ENCODE results near the gene RBM38.
"Not testable (repeated sequence)": the region's sequence is repeated elsewhere in the genome, so short reads cannot be mapped to it uniquely, and the experiment has no call there.

Gene RBM38

GRCh38 chr20:57347393-57347792, 43.8 kb upstream of the RBM38 start:
- Histone ChIP-seq H2AFZ (ENCODE audit: low read length) (no peak overlapping the region), H4K91ac (ENCODE audit: low read depth, low read length, poor library complexity) (no peak overlapping the region), H2BK12ac (ENCODE audit: low read length) (no peak overlapping the region), H2AK5ac (ENCODE audit: low read depth, low read length) (no peak overlapping the region), H3K4me2 (ENCODE audit: insufficient read depth, low read length, poor library complexity, severe bottlenecking) (no peak overlapping the region), H3K27me3 (ENCODE audit: control insufficient read depth in 3 of 3, insufficient read depth in 3 of 3, low read depth in 1 of 3, low read length in 3 of 3) (peaks cover 0 to 4% (median 0%) of the 10 kb centered on the region in 3 experiments), H3K79me1 (ENCODE audit: low read depth, low read length) (peaks cover 4% of the 10 kb centered on the region), H3K14ac (ENCODE audit: low read length) (no peak overlapping the region), H2BK120ac (ENCODE audit: low read depth, low read length) (no peak overlapping the region), H2BK15ac (ENCODE audit: low read length) (peak overlapping the region; percentile 64), H4K8ac (ENCODE audit: low read depth, low read length) (no peak overlapping the region), H3K18ac (ENCODE audit: low read length) (no peak overlapping the region), H3K23ac (ENCODE audit: low read depth, low read length, poor library complexity) (no peak overlapping the region), H3K4me1 (ENCODE audit: control insufficient read depth in 2 of 2, insufficient read depth in 1 of 2, low read depth in 1 of 2, low read length in 2 of 2) (peaks cover 4 to 5% of the 10 kb centered on the region in 2 donors), H2BK5ac (ENCODE audit: low read length) (no peak overlapping the region), H3K4ac (ENCODE audit: low read length) (no peak overlapping the region), H3K9me3 (replicated peaks in 1 of 2; ENCODE audit: control insufficient read depth in 2 of 2, insufficient read depth in 1 of 2, low read depth in 1 of 2, low read length in 2 of 2) (no peaks in the 10 kb centered on the region), H3K4me3 (ENCODE audit: low read length in 2 of 2) (no peak overlapping the region), H3K9ac (ENCODE audit: low read depth, low read length, poor library complexity) (no peak overlapping the region), H3K27ac (replicated peaks; ENCODE audit: low read length) (no peak overlapping the region), H3K36me3 (replicated peaks in 1 of 2; ENCODE audit: control insufficient read depth in 2 of 2, insufficient read depth in 2 of 2, low read length in 2 of 2) (no peaks in the 10 kb centered on the region)
- WGBS, 2 donors (ENCODE audit: extremely low coverage in 2 of 2, insufficient read length in 2 of 2, insufficient replicate concordance in 1 of 2): no CpG with 5 or more reads among the region's 4 CpGs
- no peak for DNase-seq (ENCODE audit: low spot score)

- not testable (repeated sequence) for H2BK15ac ChIP-seq (ENCODE audit: low read length); H3K14ac ChIP-seq (ENCODE audit: low read length); H3K27ac ChIP-seq (replicated peaks; ENCODE audit: low read length); H3K4me3 ChIP-seq (ENCODE audit: low read length in 2 of 2); H2AFZ ChIP-seq (ENCODE audit: low read length); H2BK12ac ChIP-seq (ENCODE audit: low read length); H2BK5ac ChIP-seq (ENCODE audit: low read length); H4K91ac ChIP-seq (ENCODE audit: low read depth, low read length, poor library complexity); H3K79me1 ChIP-seq (ENCODE audit: low read depth, low read length); H2BK120ac ChIP-seq (ENCODE audit: low read depth, low read length); H3K18ac ChIP-seq (ENCODE audit: low read length); H2AK5ac ChIP-seq (ENCODE audit: low read depth, low read length); H4K8ac ChIP-seq (ENCODE audit: low read depth, low read length); H3K27me3 ChIP-seq (ENCODE audit: control insufficient read depth in 3 of 3, insufficient read depth in 3 of 3, low read depth in 1 of 3, low read length in 3 of 3); H3K9me3 ChIP-seq (replicated peaks in 1 of 2; ENCODE audit: control insufficient read depth in 2 of 2, insufficient read depth in 1 of 2, low read depth in 1 of 2, low read length in 2 of 2); H3K4me2 ChIP-seq (ENCODE audit: insufficient read depth, low read length, poor library complexity, severe bottlenecking); H3K4me1 ChIP-seq (ENCODE audit: control insufficient read depth in 2 of 2, insufficient read depth in 1 of 2, low read depth in 1 of 2, low read length in 2 of 2); H3K4ac ChIP-seq (ENCODE audit: low read length); DNase-seq (ENCODE audit: low spot score); H3K9ac ChIP-seq (ENCODE audit: low read depth, low read length, poor library complexity); H3K36me3 ChIP-seq (replicated peaks in 1 of 2; ENCODE audit: control insufficient read depth in 2 of 2, insufficient read depth in 2 of 2, low read length in 2 of 2); H3K23ac ChIP-seq (ENCODE audit: low read depth, low read length, poor library complexity)
- WGBS, 2 donors (ENCODE audit: extremely low coverage in 2 of 2, insufficient read length in 2 of 2, insufficient replicate concordance in 1 of 2): no CpG with 5 or more reads among the region's 47 CpGs
Observed at GRCh38 chr20:57348200-57348921, 42.8 kb upstream of the RBM38 start.

GRCh38 chr20:57348922-57349574, 42.1 kb upstream of the RBM38 start:
- not testable (repeated sequence) for H3K18ac ChIP-seq (ENCODE audit: low read length); H2BK5ac ChIP-seq (ENCODE audit: low read length); H3K36me3 ChIP-seq (replicated peaks in 1 of 2; ENCODE audit: control insufficient read depth in 2 of 2, insufficient read depth in 2 of 2, low read length in 2 of 2); H3K14ac ChIP-seq (ENCODE audit: low read length); H3K4ac ChIP-seq (ENCODE audit: low read length); DNase-seq (ENCODE audit: low spot score); H3K4me2 ChIP-seq (ENCODE audit: insufficient read depth, low read length, poor library complexity, severe bottlenecking); H3K23ac ChIP-seq (ENCODE audit: low read depth, low read length, poor library complexity); H4K91ac ChIP-seq (ENCODE audit: low read depth, low read length, poor library complexity); H2BK120ac ChIP-seq (ENCODE audit: low read depth, low read length); H3K4me3 ChIP-seq (ENCODE audit: low read length in 2 of 2); H2AK5ac ChIP-seq (ENCODE audit: low read depth, low read length); H4K8ac ChIP-seq (ENCODE audit: low read depth, low read length); H2BK12ac ChIP-seq (ENCODE audit: low read length); H3K4me1 ChIP-seq (ENCODE audit: control insufficient read depth in 2 of 2, insufficient read depth in 1 of 2, low read depth in 1 of 2, low read length in 2 of 2); H3K9me3 ChIP-seq (replicated peaks in 1 of 2; ENCODE audit: control insufficient read depth in 2 of 2, insufficient read depth in 1 of 2, low read depth in 1 of 2, low read length in 2 of 2); H3K27me3 ChIP-seq (ENCODE audit: control insufficient read depth in 3 of 3, insufficient read depth in 3 of 3, low read depth in 1 of 3, low read length in 3 of 3); H3K27ac ChIP-seq (replicated peaks; ENCODE audit: low read length); H3K79me1 ChIP-seq (ENCODE audit: low read depth, low read length); H2BK15ac ChIP-seq (ENCODE audit: low read length); H3K9ac ChIP-seq (ENCODE audit: low read depth, low read length, poor library complexity)
- no CpG with 5 or more reads among the region's 21 CpGs for WGBS, 2 donors (ENCODE audit: extremely low coverage in 2 of 2, insufficient read length in 2 of 2, insufficient replicate concordance in 1 of 2)
- H2AFZ ChIP-seq (ENCODE audit: low read length): peak overlapping the region; percentile 41

GRCh38 chr20:57350081-57350710, 41.0 kb upstream of the RBM38 start:
- Histone ChIP-seq H3K18ac (ENCODE audit: low read length) (no peak overlapping the region), H2AFZ (ENCODE audit: low read length) (peak overlapping the region; percentile 25), H3K27me3 (ENCODE audit: control insufficient read depth in 3 of 3, insufficient read depth in 3 of 3, low read depth in 1 of 3, low read length in 3 of 3) (no peaks in the 10 kb centered on the region), H3K4me2 (ENCODE audit: insufficient read depth, low read length, poor library complexity, severe bottlenecking) (no peak overlapping the region), H3K9ac (ENCODE audit: low read depth, low read length, poor library complexity) (no peak overlapping the region), H2BK120ac (ENCODE audit: low read depth, low read length) (no peak overlapping the region), H3K4ac (ENCODE audit: low read length) (no peak overlapping the region), H3K36me3 (replicated peaks in 1 of 2; ENCODE audit: control insufficient read depth in 2 of 2, insufficient read depth in 2 of 2, low read length in 2 of 2) (peaks cover 0 to 13% of the 10 kb centered on the region in 2 donors), H3K14ac (ENCODE audit: low read length) (no peak overlapping the region), H2BK12ac (ENCODE audit: low read length) (no peak overlapping the region), H3K4me3 (ENCODE audit: low read length in 2 of 2) (no peak overlapping the region), H2AK5ac (ENCODE audit: low read depth, low read length) (no peak overlapping the region), H3K79me1 (ENCODE audit: low read depth, low read length) (peaks cover 4% of the 10 kb centered on the region), H4K91ac (ENCODE audit: low read depth, low read length, poor library complexity) (no peak overlapping the region), H2BK5ac (ENCODE audit: low read length) (no peak overlapping the region), H3K23ac (ENCODE audit: low read depth, low read length, poor library complexity) (no peak overlapping the region), H3K4me1 (ENCODE audit: control insufficient read depth in 2 of 2, insufficient read depth in 1 of 2, low read depth in 1 of 2, low read length in 2 of 2) (peaks cover 4 to 5% of the 10 kb centered on the region in 2 donors), H4K8ac (ENCODE audit: low read depth, low read length) (no peak overlapping the region), H3K27ac (replicated peaks; ENCODE audit: low read length) (no peak overlapping the region), H3K9me3 (replicated peaks in 1 of 2; ENCODE audit: control insufficient read depth in 2 of 2, insufficient read depth in 1 of 2, low read depth in 1 of 2, low read length in 2 of 2) (no peaks in the 10 kb centered on the region), H2BK15ac (ENCODE audit: low read length) (no peak overlapping the region)
- no peak for DNase-seq (ENCODE audit: low spot score)
- WGBS, 2 donors (ENCODE audit: extremely low coverage in 2 of 2, insufficient read length in 2 of 2, insufficient replicate concordance in 1 of 2): no CpG with 5 or more reads among the region's 16 CpGs

All from neuronal stem cell (in vitro differentiated cells).